ENCODE results near the gene PRR3.
A peak's percentile ranks its signal among the peaks of the same experiment; 100 is the strongest.

Gene PRR3

GRCh38 chr6:30537931-30538330, 19.2 kb upstream of the PRR3 start:
- DNase-seq (ENCODE audit: low read depth in 2 of 2) = no peak

- DNase-seq (ENCODE audit: low read depth in 2 of 2) = peak; percentile 70 to 73
These were observed 15.3 kb upstream of the PRR3 start for GRCh38 chr6:30541515-30542403.

DNA sequence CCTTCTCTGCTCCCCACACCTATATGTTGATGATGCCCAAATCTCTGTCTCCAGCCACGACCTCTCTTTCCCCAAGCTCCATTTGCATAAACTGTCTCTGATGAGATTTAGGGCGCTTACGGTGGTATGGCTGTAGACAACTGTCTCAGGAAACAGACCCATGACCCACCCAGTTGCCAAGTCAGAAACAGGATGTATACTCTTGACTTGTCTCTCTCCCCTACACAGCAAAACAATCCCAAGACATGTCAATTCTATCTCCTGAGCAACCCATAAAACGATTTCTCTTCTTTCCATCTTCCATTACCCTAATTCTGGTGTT, 14.7 kb upstream of the PRR3 start:
- DNase-seq (ENCODE audit: low read depth in 2 of 2) = no peak

GRCh38 chr6:30542915-30543314, 14.2 kb upstream of the PRR3 start:
- DNase-seq (ENCODE audit: low read depth in 2 of 2) = no peak

- no peak for DNase-seq (ENCODE audit: low read depth in 2 of 2)
These were observed 13.3 kb upstream of the PRR3 start for GRCh38 chr6:30543821-30544220.

GRCh38 chr6:30544666-30545272, 12.3 kb upstream of the PRR3 start:
- no peak for DNase-seq (ENCODE audit: low read depth in 2 of 2)

GRCh38 chr6:30547454-30547853, 9.6 kb upstream of the PRR3 start:
- DNase-seq (ENCODE audit: low read depth in 2 of 2) = no peak

DNA sequence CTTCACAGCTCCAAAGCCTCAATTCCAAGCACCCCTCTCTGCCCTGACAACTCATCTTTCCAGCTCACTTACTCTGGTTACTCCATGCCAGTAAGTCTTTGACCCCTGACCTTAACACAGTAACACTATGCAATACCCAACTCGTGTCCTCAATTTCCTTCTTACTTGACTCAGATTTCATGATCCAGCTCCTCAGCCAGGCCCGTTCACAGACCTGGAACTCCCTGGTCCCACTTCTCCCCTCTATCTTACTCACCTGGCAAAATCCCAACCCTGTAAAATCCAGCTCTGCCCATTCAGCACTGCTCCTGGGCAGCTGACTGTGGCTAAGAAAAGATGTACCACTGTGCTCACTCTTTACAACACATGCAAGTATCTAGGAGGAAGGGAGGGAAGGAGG, 8.7 kb upstream of the PRR3 start:
- DNase-seq (ENCODE audit: low read depth in 2 of 2) = no peak

- DNase-seq (ENCODE audit: low read depth in 2 of 2) = no peak
These were observed 2.7 kb upstream of the PRR3 start for GRCh38 chr6:30554404-30554803.

DNA sequence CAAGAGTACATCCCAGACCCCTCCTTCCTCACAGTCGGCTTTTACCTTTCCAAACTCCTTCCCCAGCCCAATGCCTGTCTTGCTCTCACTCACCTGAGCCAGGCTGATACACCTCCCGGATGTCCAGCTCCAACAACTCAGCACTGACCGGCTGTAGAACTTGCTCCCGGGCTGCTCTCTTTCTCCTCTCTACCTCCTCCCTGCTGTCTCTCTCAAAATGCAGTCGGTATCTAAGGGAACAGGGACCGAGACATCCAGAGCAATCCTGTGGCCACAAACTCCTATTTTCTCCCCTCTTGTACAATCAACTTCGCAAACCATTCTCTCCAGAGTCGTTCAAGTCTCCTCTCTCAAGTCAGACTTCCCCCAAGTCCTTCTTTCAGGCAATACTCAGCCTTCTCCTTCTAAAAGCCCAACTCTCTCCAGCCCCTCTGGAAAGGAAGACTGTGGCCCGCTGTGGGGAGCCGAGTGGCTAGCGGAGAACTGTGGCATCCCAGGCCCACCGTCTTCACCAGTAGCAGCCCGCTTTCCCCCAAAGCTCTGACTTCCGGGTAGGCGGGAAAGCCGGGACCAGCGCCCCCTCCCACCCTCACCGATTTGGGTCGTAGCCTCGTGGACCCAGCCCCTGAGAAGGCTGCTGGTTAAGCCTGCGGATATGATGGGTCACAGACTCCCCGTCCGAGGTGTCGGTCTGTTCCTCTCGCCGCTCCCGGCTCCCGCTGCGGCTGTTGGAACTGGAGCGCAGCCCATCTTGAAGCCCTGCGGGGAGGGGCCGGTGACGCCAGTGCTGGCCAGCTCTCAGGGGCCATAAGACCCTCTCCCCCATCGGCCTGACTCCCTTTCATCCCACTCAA, 1.9 kb upstream of the PRR3 start:
- no peak for DNase-seq (ENCODE audit: low read depth in 2 of 2)

DNA sequence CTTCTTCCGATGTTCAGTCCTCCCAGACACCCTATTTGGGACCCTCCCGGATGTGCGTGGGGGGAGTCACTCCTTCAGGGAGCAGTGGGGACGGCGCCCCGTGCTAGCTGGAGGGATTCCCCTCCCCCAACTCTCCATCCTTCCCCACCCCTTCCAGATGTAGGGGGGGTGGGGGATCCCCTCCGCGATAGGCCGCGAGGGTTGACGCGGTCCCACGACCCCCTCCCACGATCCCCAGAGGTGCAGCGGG, 1.4 kb upstream of the PRR3 start:
- no peak for DNase-seq (ENCODE audit: low read depth in 2 of 2)

- DNase-seq (ENCODE audit: low read depth in 2 of 2) = peak; percentile 99 to 100
These were observed 809 bp upstream of the PRR3 start, which contains the start of gene GNL1 for GRCh38 chr6:30556066-30556905. TSS of gene GNL1 (minus strand) at chr6:30556489. CDS start at chr6:30556203, 286 bp downstream.

DNA sequence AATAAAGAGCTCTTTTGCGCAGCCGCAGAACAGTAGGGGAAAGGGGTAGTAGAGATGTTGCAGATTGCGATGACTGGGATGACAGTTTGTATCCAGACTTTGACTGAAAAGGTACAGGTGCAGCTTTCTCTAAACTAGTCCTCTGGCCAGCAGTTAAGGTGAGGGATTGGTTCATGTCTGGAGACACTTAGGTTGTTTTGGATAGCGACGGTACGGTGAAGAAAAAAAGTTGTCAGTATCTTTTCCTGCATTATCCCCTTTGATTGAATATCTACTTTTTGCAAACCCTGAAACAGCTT, 537 bp downstream of the PRR3 start:
- DNase-seq (ENCODE audit: low read depth in 2 of 2) = peak in 1 of 2 donors; percentile 57

DNA sequence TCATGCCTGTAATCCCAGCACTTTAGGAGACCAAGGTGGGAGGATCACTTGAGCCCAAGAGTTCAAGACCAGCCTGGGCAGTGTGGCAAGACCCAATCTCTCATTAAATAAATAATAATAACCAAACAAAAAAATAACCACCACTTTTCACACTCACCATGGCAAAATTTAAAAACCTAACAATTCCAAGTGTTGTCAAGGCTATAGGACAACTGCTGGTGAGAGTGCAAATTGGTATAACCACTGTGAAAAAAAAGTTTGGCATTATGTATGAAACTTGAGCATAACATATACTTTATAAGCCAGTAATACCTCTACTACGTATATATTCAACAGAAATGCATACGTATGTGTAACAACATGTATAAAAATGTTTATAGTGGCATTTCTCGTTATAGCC, 3.8 kb downstream of the PRR3 start:
- DNase-seq (ENCODE audit: low read depth in 2 of 2) = no peak

- DNase-seq (ENCODE audit: low read depth in 2 of 2) = no peak
These were observed 5.7 kb downstream of the PRR3 start for GRCh38 chr6:30562470-30563425.

DNA sequence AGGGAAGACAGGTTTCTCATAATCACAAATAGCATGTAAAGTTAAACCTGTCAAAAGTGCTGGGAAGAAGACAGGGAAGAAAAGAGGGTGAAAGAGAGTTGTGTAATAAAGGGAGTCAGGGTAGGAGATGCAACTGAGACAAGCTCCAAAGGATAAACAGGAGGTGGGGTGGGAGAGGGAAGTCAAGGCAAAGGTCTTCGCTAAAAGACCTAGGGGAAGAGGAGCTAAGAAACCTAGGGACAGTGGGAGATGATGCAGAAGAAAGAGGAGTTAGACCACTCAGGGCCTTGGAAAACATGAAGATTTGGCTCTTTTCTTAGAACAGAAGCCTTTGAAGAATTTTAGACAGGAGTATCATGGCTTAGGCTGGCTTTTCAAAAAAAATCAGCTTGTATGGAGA, 7.0 kb downstream of the PRR3 start:
- no peak for DNase-seq (ENCODE audit: low read depth in 2 of 2)

DNA sequence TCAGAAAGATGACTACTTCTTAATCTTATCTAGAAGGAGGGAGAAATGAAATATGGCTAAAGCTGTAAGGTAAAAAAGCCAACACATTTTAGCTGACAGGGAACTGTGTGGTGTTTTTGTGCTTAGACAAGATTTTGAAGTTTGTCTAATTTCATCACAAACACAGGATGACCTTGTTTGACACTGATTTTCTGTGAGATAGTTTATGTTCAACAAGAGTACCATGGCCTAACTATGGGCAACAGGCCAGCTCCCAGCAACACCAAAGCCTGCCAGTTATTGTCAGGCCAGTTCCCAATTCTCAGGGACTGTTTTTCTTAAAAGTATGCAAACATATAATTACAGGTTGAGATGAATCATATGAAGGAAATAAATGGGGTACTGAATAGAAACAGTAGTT, 8.7 kb downstream of the PRR3 start:
- DNase-seq (ENCODE audit: low read depth in 2 of 2) = no peak

GRCh38 chr6:30568245-30568644, 11.2 kb downstream of the PRR3 start:
- DNase-seq (ENCODE audit: low read depth in 2 of 2) = peak in 1 of 2 donors; percentile 37

GRCh38 chr6:30570263-30570662, 13.2 kb downstream of the PRR3 start:
- DNase-seq (ENCODE audit: low read depth in 2 of 2) = no peak

DNA sequence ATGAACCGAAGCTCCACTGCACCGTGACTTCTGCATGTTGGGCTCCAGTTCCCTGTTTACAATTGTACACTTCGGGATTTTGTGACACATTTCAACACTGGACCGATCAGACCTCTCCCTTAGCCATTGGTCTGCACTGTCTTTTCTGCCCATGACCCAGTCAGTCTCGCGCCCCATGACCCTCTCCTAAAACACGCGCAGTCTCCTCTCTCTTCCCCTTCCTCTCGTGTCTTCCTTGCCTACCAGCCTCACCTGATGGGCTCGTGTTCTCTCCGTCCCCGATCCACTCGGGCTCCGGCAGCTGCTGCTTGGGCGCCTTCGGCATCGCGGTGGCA, 13.6 kb downstream of the PRR3 start:
- DNase-seq (ENCODE audit: low read depth in 2 of 2) = no peak
